Vagina (tissue), 2 donors: ENCODE results near the gene TP53AIP1.

Experiments
- CTCF ChIP-seq, 3 experiments: fragments of 450-650 bp in 2 of 3; fragments of 200-600 bp in 1 of 3; sonication (generic) in 1 of 3; IDR thresholded peaks; one replicate each; pipeline ENCODE4 v1.5.1; 2017 to 2019; ENCODE audit warnings: antibody characterized with exemption in 3 of 3, mild to moderate bottlenecking in 2 of 3, moderate library complexity in 2 of 3
- POLR2AphosphoS5 ChIP-seq, 2 donors: sonication (generic); formaldehyde crosslinking; IDR thresholded peaks; one replicate each; pipeline ENCODE4 v1.9.0; 2017; ENCODE audit warnings: antibody characterized with exemption in 2 of 2, mild to moderate bottlenecking in 2 of 2, low read depth in 1 of 2; ENCODE audit not compliant: insufficient read depth in 1 of 2

GRCh38 chr11:128890216-128890542 is 52.5 kb downstream of the TP53AIP1 start:
- TF ChIP-seq POLR2AphosphoS5 (IDR thresholded peaks at IDR 0.05; ENCODE audit: insufficient read depth in 1 of 2, low read depth in 1 of 2), result no peak
- TF ChIP-seq CTCF (IDR thresholded peaks at IDR 0.05), result no peak
